LNCAP (cell line): ENCODE data around the gene S100A8.

ENCODE experiments used
- TF ChIP-seq, protein P1 (sequence below): fragments of 450-650 bp; IDR thresholded peaks from 2 replicates; pipeline ENCODE4 v1.5.1; 2017; ENCODE audit warnings: mild to moderate bottlenecking

S100A8 gene

GRCh38 chr1:153396461-153396860 is 5.6 kb upstream of the S100A8 start:
- TF ChIP-seq, protein P1, sequence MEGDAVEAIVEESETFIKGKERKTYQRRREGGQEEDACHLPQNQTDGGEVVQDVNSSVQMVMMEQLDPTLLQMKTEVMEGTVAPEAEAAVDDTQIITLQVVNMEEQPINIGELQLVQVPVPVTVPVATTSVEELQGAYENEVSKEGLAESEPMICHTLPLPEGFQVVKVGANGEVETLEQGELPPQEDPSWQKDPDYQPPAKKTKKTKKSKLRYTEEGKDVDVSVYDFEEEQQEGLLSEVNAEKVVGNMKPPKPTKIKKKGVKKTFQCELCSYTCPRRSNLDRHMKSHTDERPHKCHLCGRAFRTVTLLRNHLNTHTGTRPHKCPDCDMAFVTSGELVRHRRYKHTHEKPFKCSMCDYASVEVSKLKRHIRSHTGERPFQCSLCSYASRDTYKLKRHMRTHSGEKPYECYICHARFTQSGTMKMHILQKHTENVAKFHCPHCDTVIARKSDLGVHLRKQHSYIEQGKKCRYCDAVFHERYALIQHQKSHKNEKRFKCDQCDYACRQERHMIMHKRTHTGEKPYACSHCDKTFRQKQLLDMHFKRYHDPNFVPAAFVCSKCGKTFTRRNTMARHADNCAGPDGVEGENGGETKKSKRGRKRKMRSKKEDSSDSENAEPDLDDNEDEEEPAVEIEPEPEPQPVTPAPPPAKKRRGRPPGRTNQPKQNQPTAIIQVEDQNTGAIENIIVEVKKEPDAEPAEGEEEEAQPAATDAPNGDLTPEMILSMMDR, result no peak

- TF ChIP-seq, protein P1, result no peak
Observed at GRCh38 chr1:153395776-153396175, 4.9 kb upstream of the S100A8 start.

GRCh38 chr1:153395136-153395685 is 4.3 kb upstream of the S100A8 start:
- TF ChIP-seq, protein P1, result no peak

DNA sequence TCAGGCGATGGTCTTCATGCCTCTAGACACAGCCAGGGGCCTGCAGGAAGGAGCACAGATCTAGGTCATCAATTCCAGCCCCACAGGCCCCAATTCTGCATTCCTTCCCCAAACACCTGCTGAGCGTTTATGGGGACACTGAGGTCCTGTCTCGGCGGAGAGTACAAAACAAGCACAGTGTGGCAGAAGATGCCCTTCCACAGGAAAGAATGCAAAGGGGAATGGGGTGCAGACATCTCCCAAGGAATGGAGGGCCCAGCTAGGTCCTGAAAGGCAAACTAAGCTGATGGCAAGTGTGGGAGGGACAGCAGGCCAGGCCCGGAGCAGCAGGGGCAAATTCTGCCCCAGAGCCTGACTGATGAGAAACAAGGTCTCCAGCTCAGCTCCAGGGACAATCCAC is 3.5 kb upstream of the S100A8 start:
- TF ChIP-seq, protein P1, result no peak

GRCh38 chr1:153393926-153394325 is 3.1 kb upstream of the S100A8 start:
- TF ChIP-seq, protein P1, result no peak

GRCh38 chr1:153392822-153393221 is 1.9 kb upstream of the S100A8 start:
- TF ChIP-seq, protein P1, result no peak

- TF ChIP-seq, protein P1, result no peak
Observed at GRCh38 chr1:153392258-153392657, 1.4 kb upstream of the S100A8 start.
